Right atrium auricular region (tissue), 2 donors: ENCODE measurements around the gene ZFAND3. TPM values are rescaled to one million over a fixed set of nuclear protein-coding genes. Genes with fewer than 3 reads are reported as not detected.
"Not testable (repeated sequence)": the region's sequence is repeated elsewhere in the genome, so short reads cannot be mapped to it uniquely, and the experiment has no call there.

Source experiments
- DNase-seq: peaks from one replicate; pipeline ENCODE4 v3.0.0-alpha.2; 2019; ENCODE audit warnings: low spot score
- H3K27ac ChIP-seq, 2 donors: fragments of 200-600 bp; sonication (generic); 1 replicate in 1 of 2; 2 replicates in 1 of 2; pipeline ENCODE4 v1.5.1; 2016 to 2019
- H3K27me3 ChIP-seq, 2 donors: fragments of 200-600 bp; sonication (generic); one replicate each; pipeline versions ENCODE4 v1.5.1 to v1.6.0; 2017 to 2019
- H3K36me3 ChIP-seq: fragments of 200-600 bp; sonication (generic); one replicate; pipeline ENCODE4 v1.5.1; 2016
- H3K4me1 ChIP-seq, 2 donors: fragments of 200-600 bp; sonication (generic); one replicate each; pipeline versions ENCODE4 v1.5.1 to v1.6.0; 2017 to 2019
- H3K4me3 ChIP-seq, 2 donors: fragments of 200-600 bp; sonication (generic); 1 replicate in 1 of 2; 2 replicates in 1 of 2; pipeline ENCODE4 v1.5.1; 2017 to 2019; ENCODE audit warnings: mild to moderate bottlenecking in 1 of 2, moderate library complexity in 1 of 2
- H3K9me3 ChIP-seq, 2 donors: fragments of 200-600 bp; sonication (generic); one replicate each; pipeline ENCODE4 v1.5.1; 2019
- CTCF ChIP-seq, 2 donors: fragments of 200-600 bp; sonication (generic); IDR thresholded peaks; one replicate each; pipeline ENCODE4 v1.5.1; 2019; ENCODE audit warnings: antibody characterized with exemption in 2 of 2
- total RNA-seq, 2 donors: library from RNA; depleted of rRNA; stranded (reverse); fragments of >200 nt; gene quantifications; one replicate each; pipeline ENCODE4 v1.1.0, GENCODE V29; 2016

Gene ZFAND3
- total RNA-seq, 2 donors from 2014 or later: 36.7 to 40.0 TPM

- peaks cover 12% of the 10 kb centered on the region for H3K36me3 ChIP-seq
- no peaks in the 10 kb centered on the region for H3K27me3 ChIP-seq
- no peaks in the 10 kb centered on the region for H3K4me1 ChIP-seq
- H3K9me3 ChIP-seq: no peaks in the 10 kb centered on the region
- H3K4me3 ChIP-seq: no peak overlapping the region
- DNase-seq: no peak
- TF ChIP-seq CTCF (IDR thresholded peaks at IDR 0.05): no peak
- H3K27ac ChIP-seq: no peak overlapping the region
Observed at GRCh38 chr6:38118791-38119365, 299.4 kb downstream of the ZFAND3 start.

- no peaks in the 10 kb centered on the region for H3K4me1 ChIP-seq
- peaks cover 12% of the 10 kb centered on the region for H3K36me3 ChIP-seq
- no peak for TF ChIP-seq CTCF (IDR thresholded peaks at IDR 0.05)
- no peak overlapping the region for H3K4me3 ChIP-seq
- DNase-seq: no peak
- no peaks in the 10 kb centered on the region for H3K9me3 ChIP-seq
- no peak overlapping the region for H3K27ac ChIP-seq
- H3K27me3 ChIP-seq: no peaks in the 10 kb centered on the region
Observed at GRCh38 chr6:38119516-38119915, 300.0 kb downstream of the ZFAND3 start.

GRCh38 chr6:38124224-38124926, 304.8 kb downstream of the ZFAND3 start:
- not testable (repeated sequence) for H3K36me3 ChIP-seq, DNase-seq, H3K9me3 ChIP-seq, H3K4me1 ChIP-seq, H3K27me3 ChIP-seq, H3K4me3 ChIP-seq, H3K27ac ChIP-seq

DNA sequence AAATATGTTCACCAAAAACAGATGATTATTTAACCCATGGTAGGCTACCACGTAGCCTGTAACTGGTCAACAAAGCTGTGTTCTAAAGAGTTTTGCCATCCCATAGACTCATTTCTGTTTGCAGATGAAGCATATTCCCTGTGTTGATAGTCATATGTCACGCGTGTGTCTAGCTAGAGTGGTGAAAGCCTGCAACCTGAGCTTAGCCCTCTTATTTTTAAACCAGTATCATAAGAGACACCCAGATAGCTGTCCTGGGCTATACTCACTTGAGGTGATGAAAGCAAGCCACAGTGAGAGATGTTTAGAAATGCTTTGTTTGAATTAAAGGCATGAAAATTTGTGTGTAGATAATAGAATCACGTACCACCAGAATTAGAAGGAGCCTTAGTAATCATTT, 307.8 kb downstream of the ZFAND3 start:
- no peak for TF ChIP-seq CTCF (IDR thresholded peaks at IDR 0.05)
- no peaks in the 10 kb centered on the region for H3K27me3 ChIP-seq
- DNase-seq: no peak
- peaks cover 0 to 4% of the 10 kb centered on the region in 2 donors for H3K9me3 ChIP-seq
- H3K4me1 ChIP-seq: peaks cover 0 to 13% of the 10 kb centered on the region in 2 donors
- no peaks in the 10 kb centered on the region for H3K36me3 ChIP-seq
- H3K27ac ChIP-seq: no peak overlapping the region
- no peak overlapping the region for H3K4me3 ChIP-seq

- no peak for TF ChIP-seq CTCF (IDR thresholded peaks at IDR 0.05)
- Histone ChIP-seq H3K4me1 (peaks cover 0 to 25% of the 10 kb centered on the region in 2 donors), H3K4me3 (no peak overlapping the region), H3K27ac (no peak overlapping the region), H3K9me3 (peaks cover 0 to 4% of the 10 kb centered on the region in 2 donors), H3K27me3 (no peaks in the 10 kb centered on the region), H3K36me3 (no peaks in the 10 kb centered on the region)
- no peak for DNase-seq
Observed at GRCh38 chr6:38131527-38131965, 312.0 kb downstream of the ZFAND3 start.

DNA sequence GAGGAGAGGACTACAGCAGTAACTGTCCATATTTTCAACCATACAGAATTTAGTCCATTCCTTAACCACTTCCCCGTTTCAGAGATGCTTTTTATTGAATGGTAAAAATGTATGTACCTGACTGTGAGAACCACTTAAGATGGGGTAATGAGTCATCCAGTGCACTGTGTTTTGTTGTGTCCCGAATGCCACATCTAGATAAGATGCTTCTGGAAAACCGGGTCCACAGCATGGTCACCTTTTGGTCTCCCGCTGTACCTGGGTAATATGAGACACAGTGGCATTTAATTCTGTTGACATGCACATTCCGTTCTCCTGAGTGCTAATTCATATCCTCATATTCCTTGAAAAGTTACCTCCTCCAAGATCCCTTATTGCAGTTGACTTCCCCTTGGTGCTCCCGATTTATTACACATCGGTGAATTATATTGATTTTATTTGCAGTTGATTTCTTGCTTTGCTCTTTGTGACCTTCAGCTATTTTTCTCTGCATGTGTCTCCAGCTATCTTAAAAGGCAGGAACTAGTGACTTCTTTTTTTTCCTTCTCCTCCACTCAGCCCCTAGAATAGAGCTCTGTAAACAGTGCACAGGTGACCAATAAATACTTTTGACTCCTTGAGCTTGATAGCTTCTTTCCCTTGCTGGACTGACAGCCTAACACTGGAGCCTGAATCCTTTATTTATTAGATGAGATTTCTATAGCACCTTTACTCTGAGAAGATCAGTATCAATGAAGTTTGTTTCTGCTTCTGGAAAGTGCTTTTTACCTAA, 314.6 kb downstream of the ZFAND3 start:
- TF ChIP-seq CTCF (IDR thresholded peaks at IDR 0.05): no peak
- no peak overlapping the region for H3K4me3 ChIP-seq
- no peak for DNase-seq
- peaks cover 0 to 27% of the 10 kb centered on the region in 2 donors for H3K4me1 ChIP-seq
- peak overlapping the region; percentile 32 to 50 for H3K27ac ChIP-seq
- no peaks in the 10 kb centered on the region for H3K9me3 ChIP-seq
- H3K27me3 ChIP-seq: no peaks in the 10 kb centered on the region
- H3K36me3 ChIP-seq: no peaks in the 10 kb centered on the region
